HEK293 (cell line): ENCODE results near the gene DCTN4.

Source experiments
- CTCF ChIA-PET: fragments of 350-600 bp; formaldehyde crosslinking; extraction: SDS; loops from one replicate; lab custom pipeline; 2021; ENCODE audit warnings: antibody characterized with exemption; lab: Yijun Ruan, JAX
- POLR2A ChIA-PET: fragments of 300-600 bp; formaldehyde crosslinking; extraction: SDS; loops from one replicate; lab custom pipeline; 2020; ENCODE audit warnings: antibody characterized with exemption, inconsistent platforms; lab: Yijun Ruan, JAX
- H3K27ac ChIP-seq: fragments of 200-500 bp; sonication (Bioruptor generic); 2 replicates; pipeline ENCODE4 v1.5.1; 2014; ENCODE audit warnings: low read depth, low read length, control low read depth, inconsistent platforms; ENCODE audit errors: extremely low read depth
- H3K36me3 ChIP-seq, 2 experiments: fragments of 200-500 bp in 1 of 2; sonication (Bioruptor generic) in 1 of 2; 1 replicate in 1 of 2; 2 replicates in 1 of 2; pipeline ENCODE4 v1.5.1; 2014 to 2017; ENCODE audit warnings: inconsistent platforms in 2 of 2, low read length in 2 of 2; ENCODE audit not compliant: control insufficient read depth in 2 of 2, insufficient read depth in 1 of 2
- H3K4me1 ChIP-seq: fragments of 200-500 bp; sonication (Bioruptor generic); 2 replicates; pipeline ENCODE4 v1.5.1; 2014; ENCODE audit warnings: mild to moderate bottlenecking, low read length, inconsistent platforms; ENCODE audit not compliant: control insufficient read depth, insufficient read depth
- H3K4me3 ChIP-seq: 2 replicates; pipeline ENCODE4 v1.5.1; 2011; ENCODE audit warnings: low read depth, mild to moderate bottlenecking, control low read depth, low read length, moderate library complexity
- H3K9me3 ChIP-seq: fragments of 200-500 bp; sonication (Bioruptor generic); 2 replicates; pipeline ENCODE4 v1.5.1; 2014; ENCODE audit warnings: low read depth, low read length, inconsistent platforms; ENCODE audit not compliant: control insufficient read depth, insufficient read depth
- GLI4 ChIP-seq: fragments of 450-650 bp; formaldehyde crosslinking; IDR thresholded peaks from 2 replicates; pipeline ENCODE4 v1.5.1; 2016; ENCODE audit warnings: missing biosample characterization, missing genetic modification characterization
- HOXD13 ChIP-seq: sonication (generic); formaldehyde crosslinking; IDR thresholded peaks from 2 replicates; pipeline ENCODE4 v1.8.0; 2022; ENCODE audit warnings: missing genetic modification reagents, borderline replicate concordance
- INSM2 ChIP-seq: fragments of 450-650 bp; formaldehyde crosslinking; IDR thresholded peaks from 2 replicates; pipeline ENCODE4 v1.5.1; 2016; ENCODE audit warnings: missing biosample characterization, missing genetic modification characterization
- OVOL3 ChIP-seq: fragments of 450-650 bp; formaldehyde crosslinking; IDR thresholded peaks from 2 replicates; pipeline ENCODE4 v1.5.1; 2016; ENCODE audit warnings: missing biosample characterization, missing genetic modification characterization
- REPIN1 ChIP-seq: fragments of 450-650 bp; formaldehyde crosslinking; IDR thresholded peaks from 2 replicates; pipeline ENCODE4 v1.5.1; 2017; ENCODE audit warnings: missing biosample characterization, missing genetic modification characterization, low read depth
- ZNF114 ChIP-seq: fragments of 450-650 bp; formaldehyde crosslinking; IDR thresholded peaks from 2 replicates; pipeline ENCODE4 v1.5.0; 2017; ENCODE audit warnings: missing biosample characterization, missing genetic modification characterization
- ZNF140 ChIP-seq: fragments of 450-650 bp; formaldehyde crosslinking; IDR thresholded peaks from 2 replicates; pipeline ENCODE4 v1.5.1; 2016; ENCODE audit warnings: missing biosample characterization, missing genetic modification characterization
- ZNF24 ChIP-seq: fragments of 450-650 bp; formaldehyde crosslinking; IDR thresholded peaks from 2 replicates; pipeline ENCODE4 v1.5.1; 2016; ENCODE audit warnings: missing biosample characterization, missing genetic modification characterization
- ZNF274 ChIP-seq, 2 experiments: fragments of 200-500 bp in 1 of 2; fragments of 450-650 bp in 1 of 2; sonication (Bioruptor generic) in 1 of 2; formaldehyde crosslinking in 1 of 2; IDR thresholded peaks; 2 replicates each; pipeline versions ENCODE4 v1.5.1 to v1.6.1; 2014 to 2016; ENCODE audit warnings: borderline replicate concordance in 1 of 2, inconsistent platforms in 1 of 2, low read length in 1 of 2, missing biosample characterization in 1 of 2, missing genetic modification characterization in 1 of 2
- ZNF335 ChIP-seq: fragments of 450-650 bp; formaldehyde crosslinking; conservative IDR thresholded peaks from 2 replicates; pipeline ENCODE4 v1.5.1; 2016; ENCODE audit warnings: missing biosample characterization, missing genetic modification characterization
- ZNF341 ChIP-seq: fragments of 450-650 bp; formaldehyde crosslinking; IDR thresholded peaks from 2 replicates; pipeline ENCODE4; 2016; ENCODE audit warnings: low read depth, missing biosample characterization, missing genetic modification characterization
- ZNF394 ChIP-seq: fragments of 450-650 bp; formaldehyde crosslinking; IDR thresholded peaks from 2 replicates; pipeline ENCODE4 v1.5.1; 2016; ENCODE audit warnings: missing biosample characterization, missing genetic modification characterization, mild to moderate bottlenecking, moderate library complexity, borderline replicate concordance
- ZNF416 ChIP-seq: fragments of 450-650 bp; formaldehyde crosslinking; IDR thresholded peaks from 2 replicates; pipeline ENCODE4 v1.5.1; 2016; ENCODE audit warnings: missing biosample characterization, missing genetic modification characterization
- ZNF529 ChIP-seq: fragments of 450-650 bp; formaldehyde crosslinking; IDR thresholded peaks from 2 replicates; pipeline ENCODE4 v1.5.1; 2017; ENCODE audit warnings: missing genetic modification characterization, missing biosample characterization; ENCODE audit not compliant: insufficient replicate concordance
- ZNF555 ChIP-seq: fragments of 450-650 bp; formaldehyde crosslinking; conservative IDR thresholded peaks from 2 replicates; pipeline ENCODE4 v1.5.1; 2017; ENCODE audit warnings: missing biosample characterization, mild to moderate bottlenecking, missing genetic modification characterization, inconsistent platforms
- ZNF561 ChIP-seq: fragments of 450-650 bp; IDR thresholded peaks from 2 replicates; pipeline ENCODE4 v1.5.1; 2018; ENCODE audit warnings: missing biosample characterization, missing genetic modification characterization, borderline replicate concordance
- ZNF585B ChIP-seq: fragments of 450-650 bp; formaldehyde crosslinking; IDR thresholded peaks from 2 replicates; pipeline ENCODE4 v1.5.1; 2016; ENCODE audit warnings: missing biosample characterization, missing genetic modification characterization
- ZNF596 ChIP-seq: fragments of 450-650 bp; IDR thresholded peaks from 2 replicates; pipeline ENCODE4 v1.5.0; 2018; ENCODE audit warnings: missing biosample characterization, mild to moderate bottlenecking, missing genetic modification characterization, moderate library complexity
- ZNF623 ChIP-seq: fragments of 450-650 bp; formaldehyde crosslinking; IDR thresholded peaks from 2 replicates; pipeline ENCODE4 v1.5.1; 2016; ENCODE audit warnings: missing biosample characterization, missing genetic modification characterization
- ZNF654 ChIP-seq: fragments of 450-650 bp; formaldehyde crosslinking; IDR thresholded peaks from 2 replicates; pipeline ENCODE4 v1.5.1; 2016; ENCODE audit warnings: low read depth, missing biosample characterization, missing genetic modification characterization
- ZNF791 ChIP-seq: fragments of 450-650 bp; formaldehyde crosslinking; IDR thresholded peaks from 2 replicates; pipeline ENCODE4 v1.5.1; 2016; ENCODE audit warnings: missing biosample characterization, missing genetic modification characterization
- ZSCAN5A ChIP-seq: fragments of 450-650 bp; formaldehyde crosslinking; IDR thresholded peaks from 2 replicates; pipeline ENCODE4 v1.5.1; 2016; ENCODE audit warnings: missing biosample characterization, missing genetic modification characterization

The DCTN4 gene

GRCh38 chr5:150771034-150771795 lies 12.4 kb upstream of the DCTN4 start:
- H3K4me1 ChIP-seq: no peaks in the 10 kb centered on the region

GRCh38 chr5:150766251-150766650 lies 7.4 kb upstream of the DCTN4 start:
- peaks cover 7% of the 10 kb centered on the region; the same call in 1 of the 2 replicates for H3K4me1 ChIP-seq
- H3K27ac ChIP-seq: no peak overlapping the region
- no peaks in the 10 kb centered on the region for H3K36me3 ChIP-seq
- ChIA-PET POLR2A (interaction anchor here (0.9 kb wide), 1 partner anchor 7 kb away, joined by 3 read pairs; the partner anchor contains the start of gene DCTN4), CTCF (interaction anchor here (0.5 to 1.5 kb wide), 3 partner anchors 13 to 754 kb away, joined by 3 to 7 read pairs (median 3); partner anchors contain the start of gene SMIM3)
- H3K4me3 ChIP-seq: no peak overlapping the region
- H3K9me3 ChIP-seq: no peaks in the 10 kb centered on the region
- TF ChIP-seq ZNF529 (tag by site-specific recombination): no peak

More at GRCh38 chr5:150771034-150771795, 12.4 kb upstream of the DCTN4 start:
- ChIA-PET CTCF (interaction anchor here (0.7 kb wide), 2 partner anchors 77 to 895 kb away, joined by 3 read pairs; no protein-coding TSS in a partner anchor), POLR2A (no interaction called here)
- Histone ChIP-seq H3K27ac (no peak overlapping the region), H3K36me3 (no peaks in the 10 kb centered on the region), H3K4me3 (no peak overlapping the region), H3K9me3 (no peaks in the 10 kb centered on the region)
- no peak for TF ChIP-seq INSM2
- no peak for TF ChIP-seq ZNF555 (tag by site-specific recombination)
- no peak for TF ChIP-seq GLI4

DNA sequence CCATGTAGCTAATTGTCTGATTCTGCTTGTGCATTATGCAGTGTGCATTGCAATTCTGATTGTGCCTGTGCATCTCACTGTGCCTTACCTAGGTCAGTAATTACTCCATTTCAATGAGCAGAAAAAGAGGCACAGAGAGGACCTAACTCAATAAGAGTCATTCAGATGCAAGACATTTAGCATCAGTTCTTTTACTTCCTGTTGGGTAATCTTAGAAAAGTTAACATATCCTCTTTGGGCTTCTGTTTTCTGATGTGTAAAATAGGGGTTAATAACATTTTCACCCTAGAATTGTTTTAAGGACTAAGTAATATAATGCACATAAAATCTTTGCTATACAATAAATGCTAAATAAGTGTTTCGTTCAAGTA lies 7.0 kb upstream of the DCTN4 start:
- no peak for TF ChIP-seq HOXD13 (CRISPR knock-in tag)
- TF ChIP-seq ZNF585B: no peak
- no peak for TF ChIP-seq ZNF654 (tag by site-specific recombination)
- no peak for TF ChIP-seq REPIN1 (tag by site-specific recombination)
- no peak for TF ChIP-seq ZNF561
- no peak for TF ChIP-seq ZNF114 (tag by site-specific recombination)
- no peak for TF ChIP-seq ZNF416 (tag by site-specific recombination)
- no peak for TF ChIP-seq ZNF623 (tag by site-specific recombination)
- TF ChIP-seq ZSCAN5A (tag by site-specific recombination): no peak
- TF ChIP-seq ZNF274 (IDR thresholded peaks at IDR 0.05; ENCODE audit: low read length): no peak
- no peak for TF ChIP-seq ZNF274 (tag by site-specific recombination; IDR thresholded peaks at IDR 0.05; ENCODE audit: borderline replicate concordance)
- no peak for TF ChIP-seq ZNF791 (tag by site-specific recombination)
- TF ChIP-seq ZNF335: no peak
- TF ChIP-seq ZNF24: no peak
- no peak for TF ChIP-seq ZNF596 (tag by site-specific recombination)
- no peak for TF ChIP-seq ZNF140 (tag by site-specific recombination)
- TF ChIP-seq ZNF394 (tag by site-specific recombination): no peak
- no peak for TF ChIP-seq OVOL3 (tag by site-specific recombination)
- TF ChIP-seq ZNF341 (tag by site-specific recombination): no peak
- ChIA-PET POLR2A (no interaction called here), CTCF (interaction anchor here (0.5 to 1.5 kb wide), 3 partner anchors 14 to 755 kb away, joined by 3 to 7 read pairs (median 3); partner anchors contain the start of gene SMIM3)
- H3K36me3 ChIP-seq: no peaks in the 10 kb centered on the region
- H3K4me1 ChIP-seq: peaks cover 7% of the 10 kb centered on the region; the same call in 1 of the 2 replicates
- no peak overlapping the region for H3K27ac ChIP-seq
- no peaks in the 10 kb centered on the region for H3K9me3 ChIP-seq
- no peak overlapping the region for H3K4me3 ChIP-seq
